ENCODE measurements around the gene EPC1. TPM values are rescaled to one million over a fixed set of nuclear protein-coding genes. Genes with fewer than 3 reads are reported as not detected.

Gene EPC1
- total and polyA plus RNA-seq, 10 of the 15 experiments (the other 5 are each of a cell fraction or from before 2014, with no cell fraction given), result 6.8 to 59.2 (median 19.4) TPM

DNA sequence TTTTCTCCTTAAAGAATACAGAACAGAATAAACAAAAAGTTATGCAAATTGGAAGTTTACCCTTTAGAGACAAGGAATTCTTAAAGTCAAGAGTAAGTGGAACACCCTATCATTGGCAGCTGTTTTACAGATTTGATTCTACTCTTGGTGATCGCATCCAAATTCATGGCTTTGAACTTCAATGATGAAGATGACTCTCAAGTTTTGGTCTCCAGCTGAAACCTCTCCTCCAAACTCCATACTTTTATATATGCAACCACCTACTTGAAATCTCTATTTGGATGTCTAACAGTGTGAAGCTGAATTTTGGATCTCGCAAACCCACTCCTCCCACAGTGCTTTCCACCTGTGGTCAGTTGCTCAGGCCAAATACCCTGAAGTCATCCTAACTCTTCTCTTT, 80.4 kb downstream of the EPC1 start:
- ChIA-PET POLR2A (no interaction called here), SMC1A (ENCODE audit: uncharacterized antibody, unreplicated experiment) (interaction anchor here (0.5 to 1.5 kb wide), 3 partner anchors 10 to 206 kb away, joined by 3 to 4 read pairs (median 3); no protein-coding TSS in a partner anchor), CTCF (interaction anchor here (1.1 to 1.2 kb wide), 2 partner anchors 10 to 79 kb away, joined by 3 to 4 read pairs; no protein-coding TSS in a partner anchor), RAD21 (ENCODE audit: unreplicated experiment) (no interaction called here)
- DNase-seq (ENCODE audit: low read depth, low spot score) (no peak), FAIRE-seq (no peak), ATAC-seq (no peak)
- Histone ChIP-seq H4K20me1 (ENCODE audit: control insufficient read depth, insufficient read depth) (no peaks in the 10 kb centered on the region), H3K27ac (ENCODE audit: control insufficient read depth, insufficient read depth) (no peak overlapping the region), H3K79me2 (ENCODE audit: control insufficient read depth, insufficient read depth, low read length) (no peaks in the 10 kb centered on the region), H3K4me1 (ENCODE audit: control insufficient read depth, insufficient read depth, low read length) (no peaks in the 10 kb centered on the region), H3K4me2 (ENCODE audit: control insufficient read depth, insufficient read depth) (no peak overlapping the region), H3K27me3 (replicated peaks in 1 of 2; ENCODE audit: control insufficient read depth in 2 of 2, insufficient read depth in 2 of 2, low read length in 1 of 2) (no peaks in the 10 kb centered on the region), H3K9me3 (replicated peaks; ENCODE audit: control insufficient read depth, insufficient read depth, low read length) (no peaks in the 10 kb centered on the region), H3K4me3 (no peak overlapping the region), H3K9ac (ENCODE audit: control insufficient read depth, insufficient read depth, low read length) (no peak overlapping the region), H3K36me3 (ENCODE audit: control insufficient read depth in 2 of 2, insufficient read depth in 2 of 2, low read length in 1 of 2) (peaks cover 3 to 22% of the 10 kb centered on the region in 2 experiments), H2AFZ (ENCODE audit: control insufficient read depth, low read depth, low read length) (no peak overlapping the region)
- TF ChIP-seq REST (IDR thresholded peaks at IDR 0.05; ENCODE audit: low read depth, low read length), result no peak
- TF ChIP-seq NFYA (IDR thresholded peaks at IDR 0.05; ENCODE audit: borderline replicate concordance, low read depth, low read length), result no peak
- TF ChIP-seq STAT1 (conservative IDR thresholded peaks at IDR 0.05), result no peak
- TF ChIP-seq USF2 (IDR thresholded peaks at IDR 0.05; ENCODE audit: borderline replicate concordance, low read depth, low read length), result no peak
- no peak for TF ChIP-seq RAD21 (IDR thresholded peaks at IDR 0.05; ENCODE audit: insufficient read depth, low read depth, low read length)
- no peak for TF ChIP-seq BHLHE40 (IDR thresholded peaks at IDR 0.05; ENCODE audit: borderline replicate concordance in 1 of 2, low read depth in 2 of 2, low read length in 1 of 2)
- TF ChIP-seq RUNX3 (IDR thresholded peaks at IDR 0.05; ENCODE audit: low read length), result no peak
- TF ChIP-seq ATF7 (IDR thresholded peaks at IDR 0.05; ENCODE audit: low read depth), result no peak
- TF ChIP-seq TBL1XR1 (IDR thresholded peaks at IDR 0.05; ENCODE audit: low read depth, low read length), result no peak
- TF ChIP-seq, protein P1, sequence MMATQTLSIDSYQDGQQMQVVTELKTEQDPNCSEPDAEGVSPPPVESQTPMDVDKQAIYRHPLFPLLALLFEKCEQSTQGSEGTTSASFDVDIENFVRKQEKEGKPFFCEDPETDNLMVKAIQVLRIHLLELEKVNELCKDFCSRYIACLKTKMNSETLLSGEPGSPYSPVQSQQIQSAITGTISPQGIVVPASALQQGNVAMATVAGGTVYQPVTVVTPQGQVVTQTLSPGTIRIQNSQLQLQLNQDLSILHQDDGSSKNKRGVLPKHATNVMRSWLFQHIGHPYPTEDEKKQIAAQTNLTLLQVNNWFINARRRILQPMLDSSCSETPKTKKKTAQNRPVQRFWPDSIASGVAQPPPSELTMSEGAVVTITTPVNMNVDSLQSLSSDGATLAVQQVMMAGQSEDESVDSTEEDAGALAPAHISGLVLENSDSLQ (IDR thresholded peaks at IDR 0.05), result no peak
- intact Hi-C loops (cut with micrococcal nuclease; ENCODE audit: unreplicated experiment), result no loop called here
- no TSS peak for BruUV-seq (replicated peaks)
- in situ Hi-C loops (cut with MboI), result no loop called here
- WGBS (ENCODE audit: insufficient coverage, insufficient replicate concordance, low lambda C conversion rate, missing lambda C conversion rate), result 98% methylated on average over 2 of the region's 2 CpGs

Measured in GM12878 (cell line).